GDM1 (cell line): Measurements from ENCODE around the gene IFNGR2.
"Not testable (repeated sequence)": the region's sequence is repeated elsewhere in the genome, so short reads cannot be mapped to it uniquely, and the experiment has no call there.

ENCODE experiments used
- DNase-seq: peaks from one replicate; lab custom pipeline; 2025; lab: John Stamatoyannopoulos, UW

The IFNGR2 gene, protein sequence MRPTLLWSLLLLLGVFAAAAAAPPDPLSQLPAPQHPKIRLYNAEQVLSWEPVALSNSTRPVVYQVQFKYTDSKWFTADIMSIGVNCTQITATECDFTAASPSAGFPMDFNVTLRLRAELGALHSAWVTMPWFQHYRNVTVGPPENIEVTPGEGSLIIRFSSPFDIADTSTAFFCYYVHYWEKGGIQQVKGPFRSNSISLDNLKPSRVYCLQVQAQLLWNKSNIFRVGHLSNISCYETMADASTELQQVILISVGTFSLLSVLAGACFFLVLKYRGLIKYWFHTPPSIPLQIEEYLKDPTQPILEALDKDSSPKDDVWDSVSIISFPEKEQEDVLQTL

DNA sequence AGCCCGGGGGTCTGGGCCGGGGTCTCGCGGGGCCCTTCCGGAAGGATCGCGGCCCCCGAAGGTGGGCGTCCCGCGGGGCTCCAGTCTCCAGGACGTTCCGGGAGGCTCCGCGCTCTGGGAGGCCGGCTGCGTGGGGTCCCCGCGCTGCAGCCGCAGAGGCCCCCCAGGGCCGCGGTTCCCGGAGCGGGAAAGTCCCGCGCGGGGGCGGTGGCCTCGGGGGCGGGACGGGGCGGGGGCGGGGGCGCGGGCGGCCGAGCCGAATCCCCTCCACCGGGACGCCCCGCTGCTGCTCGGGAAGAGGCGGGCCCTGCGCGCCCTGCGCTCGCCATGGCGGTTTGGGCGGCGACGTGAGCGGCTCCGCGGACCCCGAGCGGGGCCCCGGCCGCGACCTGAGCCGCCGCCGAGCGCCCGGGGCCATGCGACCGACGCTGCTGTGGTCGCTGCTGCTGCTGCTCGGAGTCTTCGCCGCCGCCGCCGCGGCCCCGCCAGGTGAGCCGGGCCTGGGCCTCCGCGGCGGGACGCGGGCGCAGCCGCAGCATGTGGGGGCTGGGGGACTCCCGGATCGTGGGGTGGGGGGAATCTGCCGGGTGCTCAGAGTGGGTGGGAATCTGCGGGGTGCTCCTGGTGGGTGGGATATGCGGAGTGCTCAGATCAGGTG, at the start of gene IFNGR2:
TSS of gene IFNGR2 (plus strand) at position 286 of the 658 bp plus-strand sequence. CDS start at position 417, 131 bp downstream.
- peak; percentile 35 for DNase-seq

DNA sequence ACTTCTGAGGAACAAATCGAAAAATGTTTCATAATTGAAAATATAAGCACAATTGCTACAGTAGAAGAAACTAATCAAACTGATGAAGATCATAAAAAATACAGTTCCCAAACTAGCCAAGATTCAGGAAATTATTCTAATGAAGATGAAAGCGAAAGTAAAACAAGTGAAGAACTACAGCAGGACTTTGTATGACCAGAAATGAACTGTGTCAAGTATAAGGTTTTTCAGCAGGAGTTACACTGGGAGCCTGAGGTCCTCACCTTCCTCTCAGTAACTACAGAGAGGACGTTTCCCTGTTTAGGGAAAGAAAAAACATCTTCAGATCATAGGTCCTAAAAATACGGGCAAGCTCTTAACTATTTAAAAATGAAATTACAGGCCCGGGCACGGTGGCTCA, 47.9 kb upstream of the IFNGR2 start:
- DNase-seq = no peak

DNA sequence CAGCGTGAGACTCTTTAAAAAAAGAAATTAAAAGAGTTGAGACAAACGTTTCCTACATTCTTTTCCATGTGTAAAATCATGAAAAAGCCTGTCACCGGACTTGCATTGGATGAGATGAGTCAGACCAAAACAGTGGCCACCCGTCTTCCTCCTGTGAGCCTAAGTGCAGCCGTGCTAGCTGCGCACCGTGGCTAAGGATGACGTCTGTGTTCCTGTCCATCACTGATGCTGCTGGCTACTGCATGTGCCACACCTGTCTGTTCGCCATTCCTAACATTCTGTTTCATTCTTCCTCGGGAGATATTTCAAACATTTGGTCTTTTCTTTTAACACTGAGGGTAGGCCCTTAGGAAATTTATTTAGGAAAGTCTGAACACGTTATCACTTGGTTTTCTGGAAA, 47.2 kb upstream of the IFNGR2 start:
- no peak for DNase-seq

DNA sequence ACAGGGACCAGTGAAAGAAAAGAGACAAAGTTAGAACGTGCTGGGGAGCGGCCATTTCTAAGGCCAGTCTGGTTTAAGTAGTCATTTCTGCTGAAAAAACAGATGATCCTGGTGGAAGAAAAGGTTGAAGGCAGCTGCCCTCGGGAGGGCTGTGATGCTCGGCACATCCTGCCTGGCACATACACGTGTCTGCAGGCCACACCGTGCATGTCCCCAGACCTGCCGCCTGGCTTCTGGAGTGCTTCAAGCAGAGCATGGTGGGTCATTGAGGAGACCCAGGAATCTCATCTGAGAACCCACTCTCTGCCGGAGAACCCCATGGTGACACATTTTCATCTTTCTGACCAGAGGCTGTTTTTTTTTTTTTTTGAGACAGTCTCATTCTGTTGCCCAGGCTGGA, 46.0 kb upstream of the IFNGR2 start:
- no peak for DNase-seq

DNA sequence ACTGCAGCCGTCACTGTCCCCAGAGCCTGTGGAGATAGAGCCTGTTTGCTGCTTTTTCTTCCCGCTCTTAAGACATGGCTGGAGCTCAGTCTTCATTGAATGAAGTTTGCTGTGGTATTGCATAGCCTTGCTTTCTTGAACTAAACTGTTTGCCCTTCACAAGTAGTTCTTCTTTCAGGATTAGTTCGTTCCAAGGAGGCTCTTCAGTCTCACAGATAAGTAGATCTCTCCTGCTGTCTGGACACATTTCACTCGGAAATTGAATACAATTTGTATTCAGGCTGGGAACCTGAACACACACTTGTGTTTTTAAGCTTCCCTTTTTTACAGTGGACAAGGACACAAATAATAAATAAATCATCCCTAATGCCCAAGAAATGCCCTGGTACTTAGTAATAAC, 43.8 kb upstream of the IFNGR2 start:
- DNase-seq = no peak

DNA sequence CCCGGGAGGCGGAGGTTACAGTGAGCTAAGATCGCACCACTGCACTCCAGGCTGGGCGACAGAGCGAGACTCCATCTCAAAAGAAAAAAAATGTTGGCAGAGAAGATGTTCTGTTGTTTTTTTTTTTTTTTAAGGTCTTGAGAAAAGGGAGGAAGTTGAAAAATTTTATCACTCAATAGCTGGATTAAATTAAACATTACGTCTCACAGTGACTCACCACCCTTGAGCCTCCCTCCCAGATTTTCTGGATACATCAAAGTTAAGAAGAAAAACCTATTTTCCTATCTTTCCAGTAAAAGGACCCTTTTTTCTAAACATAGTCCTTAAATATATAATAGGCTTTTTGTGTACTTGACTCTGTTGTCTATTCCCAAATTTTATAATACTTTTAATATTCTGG, 42.9 kb upstream of the IFNGR2 start:
- no peak for DNase-seq

DNA sequence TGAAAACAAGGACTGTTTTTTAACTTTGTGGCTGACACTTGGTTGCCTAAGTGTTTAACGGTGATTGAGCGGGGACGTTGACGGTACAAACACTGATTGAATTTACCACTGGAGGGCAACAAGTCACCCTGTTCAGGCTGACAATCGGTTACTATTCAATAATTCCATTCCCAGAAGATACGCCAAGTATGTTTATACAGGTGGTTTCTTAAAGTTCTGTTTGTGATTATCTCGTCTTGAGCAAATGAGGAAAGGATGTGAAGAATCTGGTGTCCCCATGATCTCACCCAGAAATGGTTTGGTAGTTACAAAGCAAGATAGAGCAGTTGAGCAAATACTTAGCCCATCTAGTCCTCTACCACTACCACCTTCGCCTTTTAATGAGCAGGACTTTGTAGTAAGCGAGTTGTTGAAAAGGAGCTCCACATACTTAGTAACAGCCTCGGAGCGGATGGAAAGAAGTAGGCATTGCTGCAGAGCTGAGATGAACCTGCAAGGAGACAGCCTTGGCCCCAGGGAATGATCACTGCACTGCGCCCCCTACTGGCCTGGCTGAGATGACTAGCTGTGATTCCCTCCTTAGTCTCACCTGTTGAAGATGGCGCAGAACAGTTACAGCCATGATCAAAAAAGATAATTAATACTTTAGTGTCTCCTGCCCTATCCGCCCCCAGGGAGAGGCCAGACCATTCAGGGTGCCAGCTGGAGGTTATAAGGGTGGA, 42.2 kb upstream of the IFNGR2 start:
- peak; percentile 54 for DNase-seq

DNA sequence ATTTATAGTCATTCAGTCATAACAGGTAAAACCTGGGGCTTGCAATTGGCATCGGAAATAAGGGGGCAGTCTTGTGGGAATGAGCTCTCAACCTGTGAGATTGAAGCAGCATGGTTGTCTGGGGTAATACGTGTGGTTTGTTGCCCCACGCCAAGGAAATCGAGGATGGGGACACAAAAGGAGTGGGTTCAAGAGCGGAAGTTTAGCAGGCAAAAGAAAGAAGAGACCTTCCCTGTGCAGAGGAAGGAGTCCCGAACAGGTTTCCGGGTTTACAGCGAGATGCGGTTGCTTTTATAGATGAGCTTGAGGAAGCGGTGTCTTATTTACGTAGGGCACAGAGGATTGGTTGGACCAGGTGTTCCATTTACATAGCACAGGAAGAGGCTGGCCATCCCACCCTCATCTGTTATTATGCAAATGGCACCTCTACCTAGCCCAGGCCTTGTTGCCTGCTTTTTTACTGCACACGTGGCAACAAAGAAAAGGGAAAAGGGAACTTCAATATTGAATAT, 41.1 kb upstream of the IFNGR2 start:
- peak; percentile 4 for DNase-seq

DNA sequence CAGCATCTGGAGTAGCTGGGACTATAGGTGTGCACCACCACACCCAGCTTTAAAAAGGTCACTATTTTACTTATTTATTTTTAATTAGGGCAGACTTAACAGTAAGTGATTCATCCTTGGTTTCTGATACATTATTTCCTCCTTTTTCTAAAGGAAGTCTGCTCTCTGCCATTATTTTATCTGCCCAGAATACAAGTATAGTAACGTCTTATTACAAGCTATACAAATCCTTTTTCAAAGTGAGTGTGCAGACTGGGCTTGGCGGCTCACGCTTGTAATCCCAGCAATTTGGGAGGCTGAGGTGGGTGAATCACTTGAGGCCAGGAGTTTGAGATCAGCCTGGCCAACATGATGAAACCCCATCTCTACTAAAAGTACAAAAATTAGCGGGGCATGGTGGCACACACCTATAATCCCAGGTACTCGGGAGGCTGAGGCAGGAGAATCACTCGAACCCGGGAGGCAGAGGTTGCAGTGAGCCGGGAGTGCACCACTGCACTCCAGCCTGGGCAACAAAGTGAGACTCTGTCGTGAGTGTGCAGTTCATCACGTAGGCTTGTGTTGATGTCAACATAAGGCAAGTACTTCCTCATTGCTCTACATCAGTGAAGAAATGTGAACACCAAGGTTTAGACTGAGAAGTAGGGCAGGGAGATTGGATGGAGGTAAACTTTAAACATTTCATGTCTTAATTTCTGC, 39.2 kb upstream of the IFNGR2 start:
- not testable (repeated sequence) for DNase-seq

DNA sequence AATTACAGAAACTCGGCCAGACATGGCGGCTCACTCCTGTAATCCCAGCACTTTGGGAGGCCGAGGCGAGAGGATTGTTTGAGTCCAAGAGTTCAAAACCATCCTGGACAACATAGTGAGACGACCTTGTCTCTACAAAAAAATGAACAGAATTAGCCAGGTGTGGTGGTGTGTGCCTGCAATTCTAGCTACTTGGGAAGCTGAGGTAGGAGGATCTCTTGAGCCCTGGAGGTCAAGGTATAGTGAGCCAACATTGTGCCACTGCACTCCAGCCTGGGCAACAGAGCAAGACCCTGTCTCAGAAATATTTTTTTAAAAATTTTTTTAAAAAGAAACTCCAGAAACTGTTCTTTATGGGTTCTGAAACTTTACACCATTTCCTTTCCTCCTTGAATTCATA, 38.4 kb upstream of the IFNGR2 start:
- DNase-seq = no peak

DNA sequence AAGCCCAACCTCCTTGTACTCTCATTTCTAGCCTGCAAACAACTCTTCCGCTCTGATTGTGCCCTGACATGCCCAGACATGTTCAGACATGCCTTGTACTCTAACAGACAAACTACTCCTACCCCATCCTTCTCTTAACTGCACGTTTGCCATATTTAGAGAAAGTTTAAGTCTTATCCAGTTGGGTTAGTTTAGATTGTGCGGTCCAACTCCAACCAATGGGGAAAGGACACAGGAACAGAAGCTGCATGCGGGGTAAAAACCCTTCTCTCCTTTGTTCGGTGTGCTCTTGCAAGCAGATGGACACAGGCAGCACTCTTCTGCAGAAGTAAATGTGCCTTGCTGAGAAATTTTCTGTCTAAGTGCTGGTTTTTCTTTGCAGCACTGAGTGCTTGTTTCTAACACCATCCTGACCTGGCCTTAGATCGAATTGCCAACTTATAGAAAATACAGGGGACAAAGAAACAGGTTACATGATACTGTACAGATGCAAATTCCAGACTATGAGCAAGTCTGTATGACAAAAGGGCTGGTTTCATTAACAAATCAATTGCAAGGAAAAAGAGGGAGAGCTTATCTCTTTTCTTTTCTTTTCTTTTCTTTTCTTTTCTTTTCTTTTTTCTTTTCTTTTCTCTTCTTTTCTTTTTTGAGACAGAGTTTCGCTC, 35.8 kb upstream of the IFNGR2 start:
- no peak for DNase-seq

DNA sequence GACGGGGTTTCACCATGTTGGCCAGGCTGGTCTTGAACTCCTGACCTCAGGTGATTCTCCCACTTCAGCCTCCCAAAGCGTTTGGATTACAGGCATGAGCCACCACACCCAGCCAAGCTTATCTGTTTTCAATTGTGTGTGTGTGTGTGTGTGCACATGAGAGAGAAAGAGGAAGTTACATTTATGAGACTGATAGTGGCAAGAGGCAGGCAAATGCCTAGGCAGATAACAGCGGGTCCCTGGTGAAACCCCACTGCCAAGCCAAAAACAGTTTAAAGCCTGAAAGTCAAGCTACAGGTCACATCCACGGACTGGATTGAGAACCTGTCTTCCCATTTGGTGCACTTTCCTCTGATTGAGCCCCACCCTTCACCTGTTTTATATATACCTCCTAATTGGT, 35.1 kb upstream of the IFNGR2 start:
- no peak for DNase-seq

DNA sequence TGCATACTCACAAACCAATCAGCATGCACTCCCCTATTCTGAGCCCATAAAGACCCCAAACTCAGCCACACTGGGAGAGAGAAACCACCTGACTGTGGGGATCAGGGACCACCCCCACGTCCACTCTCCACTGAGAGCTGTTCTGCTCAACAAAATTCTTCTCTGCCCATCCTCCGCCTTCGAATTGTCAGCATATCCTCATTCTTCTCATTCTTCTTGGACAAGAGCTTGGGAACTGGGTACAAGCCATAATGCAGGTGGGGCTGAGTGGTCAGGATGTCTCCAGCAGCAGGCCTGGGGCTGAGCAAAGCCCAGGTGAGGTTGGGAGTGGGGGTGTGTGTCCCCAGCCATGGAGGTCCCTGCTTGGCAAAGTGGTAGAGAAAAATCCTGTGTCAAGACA, 34.6 kb upstream of the IFNGR2 start:
- no peak for DNase-seq

DNA sequence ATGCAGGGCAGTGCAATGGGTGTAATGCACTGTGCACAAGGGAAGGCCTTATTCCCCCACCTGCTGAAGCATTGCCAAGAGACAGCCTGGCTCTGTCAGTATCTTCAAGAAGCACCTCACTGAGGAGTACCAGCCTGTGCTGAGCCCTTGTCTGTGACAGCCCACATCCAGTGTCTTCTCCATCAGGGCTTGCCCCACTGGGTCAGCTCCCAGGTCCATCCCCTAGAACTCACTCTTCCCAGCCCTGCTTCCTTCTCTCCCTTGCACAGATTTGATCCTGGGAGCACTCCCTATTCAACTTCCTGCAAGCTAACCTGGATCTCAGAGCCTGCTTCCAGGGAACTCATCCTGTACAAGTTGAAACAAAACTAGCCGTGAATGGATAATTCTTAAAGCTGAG, 33.6 kb upstream of the IFNGR2 start:
- no peak for DNase-seq

DNA sequence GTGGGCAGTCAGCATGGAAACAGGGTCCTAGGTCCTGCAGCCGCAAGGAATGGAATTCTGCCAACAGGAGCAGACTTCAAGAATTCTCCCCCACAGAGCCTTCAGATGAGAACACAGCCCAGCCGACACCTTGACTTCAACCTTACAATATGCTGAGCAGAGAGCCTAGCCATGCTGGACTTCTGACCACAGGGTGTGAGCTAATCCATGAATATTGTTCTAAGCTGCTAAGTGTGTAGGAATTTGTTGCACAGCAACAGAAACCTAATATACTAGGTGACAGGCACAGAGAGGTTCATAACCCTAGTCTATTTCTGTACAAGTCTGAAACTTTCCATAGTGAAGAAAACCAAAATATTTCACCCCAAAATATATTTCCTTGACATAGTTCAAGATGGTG, 32.9 kb upstream of the IFNGR2 start:
- DNase-seq = no peak

DNA sequence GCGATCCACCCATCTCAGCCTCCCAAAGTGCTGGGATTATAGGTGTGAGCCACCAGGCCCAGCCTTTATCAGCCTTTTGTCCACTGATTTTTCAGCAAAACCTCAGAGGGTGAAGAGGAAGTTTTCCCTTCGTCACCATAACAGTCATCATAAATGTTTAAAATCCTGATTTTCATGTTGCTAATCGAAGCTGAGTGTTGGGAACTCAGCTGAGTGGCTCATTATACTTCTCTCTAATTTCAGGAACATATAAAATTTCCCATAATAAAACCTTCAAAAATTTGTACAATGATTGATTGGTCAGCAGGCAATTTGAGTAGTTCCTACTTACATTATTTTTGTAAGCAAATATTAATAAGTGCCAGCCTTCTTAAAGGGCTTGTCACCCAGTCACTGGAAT, 31.8 kb upstream of the IFNGR2 start:
- DNase-seq = no peak

DNA sequence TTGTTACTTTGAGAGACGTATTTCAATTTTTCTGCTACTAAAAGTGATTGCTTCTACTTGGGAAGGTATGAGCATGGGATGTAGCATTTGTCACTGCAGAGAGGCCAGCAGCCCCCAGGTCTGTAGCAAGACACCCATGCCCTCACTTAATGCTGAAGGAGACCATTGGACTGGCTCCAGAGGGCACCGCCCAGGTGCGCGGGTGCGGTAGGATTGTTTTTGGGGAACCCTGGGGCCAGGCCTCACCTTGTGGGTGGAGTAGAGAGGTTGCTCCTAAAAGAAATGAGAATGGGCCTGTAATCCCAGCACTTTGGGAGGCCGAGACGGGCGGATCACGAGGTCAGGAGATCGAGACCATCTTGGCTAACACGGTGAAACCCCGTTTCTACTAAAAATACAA, 30.6 kb upstream of the IFNGR2 start:
- no peak for DNase-seq

DNA sequence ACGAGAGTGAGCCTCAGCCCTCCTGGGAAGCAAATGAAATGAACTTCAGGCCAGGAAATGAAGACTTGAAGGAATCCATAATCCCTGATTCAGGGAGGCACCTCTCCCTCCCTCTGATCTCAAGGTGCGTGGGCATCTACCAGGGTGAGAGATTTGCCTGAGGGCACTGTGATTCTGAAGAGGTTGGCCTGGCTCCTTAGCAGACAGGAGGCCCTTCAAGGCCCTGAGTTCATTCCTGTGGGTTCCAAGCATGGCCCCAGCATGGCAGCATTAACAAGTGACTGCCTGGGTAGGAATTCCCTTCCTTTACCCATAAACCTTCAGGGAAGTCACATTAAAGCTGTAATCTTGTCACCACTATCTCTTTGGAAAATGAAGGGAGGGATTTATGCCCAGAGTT, 29.8 kb upstream of the IFNGR2 start:
- no peak for DNase-seq

DNA sequence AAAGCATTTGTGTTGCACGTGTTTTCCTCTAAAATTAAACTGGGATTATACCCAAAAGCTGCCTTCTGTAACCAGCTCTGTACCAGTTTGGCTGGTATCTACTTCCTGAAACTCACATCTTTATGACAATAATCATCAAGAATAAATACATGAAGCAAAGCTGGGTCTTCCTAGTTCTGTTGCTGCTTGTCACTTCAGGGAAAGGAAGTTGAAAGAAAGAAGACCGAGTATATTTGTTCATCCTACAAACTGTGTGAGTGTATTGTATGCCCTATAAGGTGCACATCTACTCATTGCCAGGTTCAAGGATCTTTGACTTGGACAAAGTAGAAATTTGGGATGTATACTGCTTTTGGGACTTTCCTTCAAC, 29.1 kb upstream of the IFNGR2 start:
- DNase-seq = no peak

DNA sequence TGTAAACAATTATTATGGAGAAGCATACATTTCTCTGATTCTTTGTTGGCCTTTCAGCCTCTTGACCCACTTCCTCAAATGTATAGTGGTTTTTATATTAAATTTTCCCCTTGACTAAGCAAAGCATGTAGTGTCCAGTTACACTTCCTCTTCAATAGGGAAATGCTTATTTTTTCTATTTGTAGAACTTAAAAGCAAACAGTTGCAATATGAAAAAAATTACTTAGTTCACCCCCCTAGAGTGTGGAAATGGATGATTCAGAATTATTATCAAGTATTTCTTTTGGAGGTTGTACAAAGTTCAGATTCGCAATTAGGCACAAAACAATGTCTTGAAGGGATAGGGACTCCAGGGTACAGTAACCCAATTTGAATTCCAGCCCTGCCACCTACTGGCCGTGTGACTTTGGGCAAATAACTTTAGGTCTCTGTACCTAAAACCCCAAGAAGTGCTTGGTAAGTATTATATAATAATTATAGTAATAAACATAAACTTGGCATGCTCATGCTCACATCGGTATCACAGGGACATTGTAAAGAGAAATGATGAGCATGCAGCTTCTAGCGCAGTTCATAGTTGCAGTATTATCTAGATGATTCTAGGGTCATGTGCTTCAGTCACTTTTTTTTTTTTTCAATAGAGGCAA, 28.6 kb upstream of the IFNGR2 start:
- DNase-seq = peak; percentile 38

DNA sequence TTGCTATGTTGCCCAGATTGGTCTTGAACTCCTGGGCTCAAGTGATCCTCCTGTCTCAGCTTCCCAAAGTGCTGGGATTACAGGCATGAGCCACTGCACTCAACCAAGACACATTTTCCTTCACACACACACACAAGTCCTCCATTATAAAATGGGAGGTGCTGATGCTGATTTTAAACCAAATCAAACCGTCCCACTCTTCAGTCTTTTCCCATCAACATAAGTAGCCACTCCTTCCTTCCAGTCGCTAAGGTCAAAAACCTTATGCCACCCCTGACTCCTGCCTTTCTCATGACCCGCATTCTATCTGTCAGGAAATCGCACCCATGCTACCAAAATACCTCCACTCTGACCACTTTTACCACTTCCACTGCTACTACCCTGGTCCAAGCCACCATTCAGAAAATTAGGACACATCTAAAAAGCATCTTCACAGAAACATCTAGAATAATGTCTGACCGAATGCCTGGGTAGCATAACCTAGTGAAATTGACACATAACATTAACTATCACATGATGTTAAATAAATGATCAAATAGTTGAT, 28.0 kb upstream of the IFNGR2 start:
- DNase-seq = no peak
